HepG2 (cell line): ENCODE data around the gene PHACTR3.

Experiments used
- PLSCR1 ChIP-seq: sonication (generic); formaldehyde crosslinking; IDR thresholded peaks from 2 replicates; pipeline ENCODE4 v1.5.0; 2020; ENCODE audit warnings: missing genetic modification reagents, mild to moderate bottlenecking, borderline replicate concordance
- POLR2AphosphoS5 ChIP-seq: IDR thresholded peaks from 2 replicates; pipeline ENCODE4 v1.6.1; 2012; ENCODE audit warnings: low read depth, low read length
- SP1 ChIP-seq, 2 experiments: fragments of 450-650 bp in 1 of 2; sonication (generic) in 1 of 2; formaldehyde crosslinking in 1 of 2; IDR thresholded peaks; 2 replicates each; pipeline versions ENCODE4 v1.4.0 to v1.6.1; 2016 to 2020; ENCODE audit warnings: missing genetic modification reagents in 1 of 2
- YEATS2 ChIP-seq: sonication (generic); formaldehyde crosslinking; IDR thresholded peaks from 2 replicates; pipeline ENCODE4 v1.4.0; 2020; ENCODE audit warnings: missing genetic modification reagents, borderline replicate concordance
- ZIK1 ChIP-seq: sonication (generic); formaldehyde crosslinking; IDR thresholded peaks from 2 replicates; pipeline ENCODE4 v1.5.0; 2020; ENCODE audit warnings: mild to moderate bottlenecking, low read depth, missing genetic modification reagents, borderline replicate concordance
- ZNF704 ChIP-seq: sonication (generic); formaldehyde crosslinking; IDR thresholded peaks from 2 replicates; pipeline ENCODE4 v1.8.1; 2023; ENCODE audit warnings: mild to moderate bottlenecking, inconsistent platforms, moderate library complexity, missing genetic modification reagents, borderline replicate concordance

- TF ChIP-seq PLSCR1 (CRISPR knock-in tag): no peak
- TF ChIP-seq ZIK1 (CRISPR knock-in tag): no peak
- no peak for TF ChIP-seq YEATS2
- no peak for TF ChIP-seq SP1 (IDR thresholded peaks at IDR 0.05)
- no peak for TF ChIP-seq SP1 (CRISPR knock-in tag; IDR thresholded peaks at IDR 0.05)
- no peak for TF ChIP-seq POLR2AphosphoS5
- no peak for TF ChIP-seq ZNF704 (CRISPR knock-in tag)
Observed at GRCh38 chr20:59806578-59806975, 202.2 kb downstream of the PHACTR3 start.
